Midbrain (tissue), 1 donor: Measurements from ENCODE around the gene PREX1.

Experiments used
- DNase-seq: peaks from one replicate; lab custom pipeline; 2025; lab: John Stamatoyannopoulos, UW

The PREX1 gene

GRCh38 chr20:48623176-48623905 lies 204.5 kb downstream of the PREX1 start:
- DNase-seq: no peak

- DNase-seq: no peak
Observed at GRCh38 chr20:48622421-48622820, 205.4 kb downstream of the PREX1 start.

GRCh38 chr20:48621376-48622078 lies 206.3 kb downstream of the PREX1 start:
- no peak for DNase-seq

- DNase-seq: peak; percentile 83
Observed at GRCh38 chr20:48620507-48621375, 207.1 kb downstream of the PREX1 start.

- DNase-seq: no peak
Observed at GRCh38 chr20:48620154-48620506, 207.7 kb downstream of the PREX1 start.

GRCh38 chr20:48619126-48620101 lies 208.4 kb downstream of the PREX1 start:
- no peak for DNase-seq

GRCh38 chr20:48618631-48619030 lies 209.2 kb downstream of the PREX1 start:
- DNase-seq: no peak

GRCh38 chr20:48618052-48618451 lies 209.7 kb downstream of the PREX1 start:
- DNase-seq: no peak

GRCh38 chr20:48617481-48617880 lies 210.3 kb downstream of the PREX1 start:
- DNase-seq: no peak

- DNase-seq: no peak
Observed at GRCh38 chr20:48616481-48616880, 211.3 kb downstream of the PREX1 start.

- no peak for DNase-seq
Observed at GRCh38 chr20:48615871-48616270, 211.9 kb downstream of the PREX1 start.

- DNase-seq: no peak
Observed at GRCh38 chr20:48614593-48615274, 213.1 kb downstream of the PREX1 start.

- DNase-seq: no peak
Observed at GRCh38 chr20:48613926-48614325, 213.9 kb downstream of the PREX1 start.

- no peak for DNase-seq
Observed at GRCh38 chr20:48612335-48612734, 215.5 kb downstream of the PREX1 start.

GRCh38 chr20:48610996-48611395 lies 216.8 kb downstream of the PREX1 start:
- no peak for DNase-seq

- DNase-seq: no peak
Observed at GRCh38 chr20:48609491-48609978, 218.3 kb downstream of the PREX1 start.

- DNase-seq: no peak
Observed at GRCh38 chr20:48608756-48609155, 219.0 kb downstream of the PREX1 start.

- no peak for DNase-seq
Observed at GRCh38 chr20:48607544-48607865, 220.3 kb downstream of the PREX1 start.

- no peak for DNase-seq
Observed at GRCh38 chr20:48606841-48607543, 220.8 kb downstream of the PREX1 start.

- DNase-seq: no peak
Observed at GRCh38 chr20:48606172-48606840, 221.5 kb downstream of the PREX1 start.
